ENCODE results near the gene NID2.

Gene NID2

DNA sequence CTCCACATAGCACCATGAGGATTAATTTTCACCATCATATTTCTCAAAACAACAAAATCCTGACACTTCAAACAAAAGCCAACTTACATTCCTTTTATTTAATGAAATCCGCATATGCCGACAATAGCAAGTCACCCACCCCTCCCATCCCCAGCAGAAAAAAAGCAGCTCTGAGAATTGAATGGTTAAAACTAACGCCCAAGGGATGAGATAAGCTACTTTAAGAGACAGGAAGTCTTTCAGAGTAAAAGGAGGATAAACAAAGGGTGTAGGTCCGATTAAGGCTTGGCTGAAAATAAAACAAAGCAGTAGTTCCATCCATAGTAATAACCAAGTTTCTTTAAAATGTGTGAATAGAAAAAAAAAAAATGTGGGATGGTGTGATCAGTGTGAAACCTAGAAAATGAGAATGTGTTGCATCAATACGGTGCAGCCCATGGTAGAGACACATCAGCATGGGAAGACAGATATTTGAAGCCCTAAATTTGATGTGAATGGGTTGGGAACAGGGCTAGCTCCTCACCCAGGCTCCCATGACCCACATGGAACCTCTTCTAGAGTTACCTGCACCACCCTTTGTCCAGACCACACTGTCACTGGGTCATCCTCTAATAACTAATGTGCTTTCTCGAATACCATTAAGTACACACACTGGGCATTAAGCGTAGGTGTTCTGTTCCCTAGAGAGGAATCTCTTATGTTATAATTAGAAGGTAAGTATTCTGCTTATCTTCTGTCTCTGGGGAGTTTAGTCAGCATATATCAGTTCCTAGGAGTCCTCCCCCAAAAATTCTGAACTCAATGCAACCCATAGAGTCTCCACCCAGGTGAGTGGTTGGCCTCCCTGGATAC lies 47.8 kb downstream of the NID2 start:
- DNase-seq: no peak
- Histone ChIP-seq H3K4me3 (ENCODE audit: low read depth, low read length) (no peak overlapping the region), H3K9me3 (ENCODE audit: severe bottlenecking) (no peaks in the 10 kb centered on the region), H3K27me3 (ENCODE audit: insufficient read depth, low read depth, severe bottlenecking) (no peaks in the 10 kb centered on the region), H3K27ac (peak overlapping the region; percentile 34; the same call in 1 of the 2 replicates), H3K36me3 (no peaks in the 10 kb centered on the region)
- TF ChIP-seq, protein P1, sequence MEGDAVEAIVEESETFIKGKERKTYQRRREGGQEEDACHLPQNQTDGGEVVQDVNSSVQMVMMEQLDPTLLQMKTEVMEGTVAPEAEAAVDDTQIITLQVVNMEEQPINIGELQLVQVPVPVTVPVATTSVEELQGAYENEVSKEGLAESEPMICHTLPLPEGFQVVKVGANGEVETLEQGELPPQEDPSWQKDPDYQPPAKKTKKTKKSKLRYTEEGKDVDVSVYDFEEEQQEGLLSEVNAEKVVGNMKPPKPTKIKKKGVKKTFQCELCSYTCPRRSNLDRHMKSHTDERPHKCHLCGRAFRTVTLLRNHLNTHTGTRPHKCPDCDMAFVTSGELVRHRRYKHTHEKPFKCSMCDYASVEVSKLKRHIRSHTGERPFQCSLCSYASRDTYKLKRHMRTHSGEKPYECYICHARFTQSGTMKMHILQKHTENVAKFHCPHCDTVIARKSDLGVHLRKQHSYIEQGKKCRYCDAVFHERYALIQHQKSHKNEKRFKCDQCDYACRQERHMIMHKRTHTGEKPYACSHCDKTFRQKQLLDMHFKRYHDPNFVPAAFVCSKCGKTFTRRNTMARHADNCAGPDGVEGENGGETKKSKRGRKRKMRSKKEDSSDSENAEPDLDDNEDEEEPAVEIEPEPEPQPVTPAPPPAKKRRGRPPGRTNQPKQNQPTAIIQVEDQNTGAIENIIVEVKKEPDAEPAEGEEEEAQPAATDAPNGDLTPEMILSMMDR (IDR thresholded peaks at IDR 0.05; ENCODE audit: low read depth, low read length): no peak

DNA sequence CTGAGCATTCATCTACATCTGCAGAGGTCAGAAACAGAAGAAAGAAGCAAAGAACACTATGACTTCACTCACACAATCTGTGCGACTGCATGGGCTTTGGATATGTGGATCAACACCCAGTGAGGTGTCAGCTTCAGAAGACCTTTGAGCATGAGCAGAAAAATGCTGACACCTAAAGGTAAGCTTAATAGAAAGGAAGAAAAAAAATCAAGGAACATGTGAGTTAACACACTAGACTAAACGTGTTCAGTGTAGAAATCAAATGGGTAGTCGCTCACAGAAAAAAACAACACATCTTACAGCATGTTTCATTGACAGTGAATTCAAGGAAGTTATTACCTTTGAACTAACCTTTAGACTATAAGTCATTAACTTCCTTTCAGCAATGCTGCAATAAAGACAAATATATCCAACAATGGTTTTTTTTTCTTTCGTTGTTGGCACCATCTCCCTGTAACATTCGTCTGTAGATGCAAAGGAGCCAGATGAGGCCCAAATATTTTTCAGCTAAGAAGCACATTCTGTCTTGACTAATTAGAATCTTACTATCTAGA lies 48.6 kb downstream of the NID2 start:
- H3K4me3 ChIP-seq (ENCODE audit: low read depth, low read length): no peak overlapping the region
- peak overlapping the region; percentile 34; the same call in 1 of the 2 replicates for H3K27ac ChIP-seq

DNA sequence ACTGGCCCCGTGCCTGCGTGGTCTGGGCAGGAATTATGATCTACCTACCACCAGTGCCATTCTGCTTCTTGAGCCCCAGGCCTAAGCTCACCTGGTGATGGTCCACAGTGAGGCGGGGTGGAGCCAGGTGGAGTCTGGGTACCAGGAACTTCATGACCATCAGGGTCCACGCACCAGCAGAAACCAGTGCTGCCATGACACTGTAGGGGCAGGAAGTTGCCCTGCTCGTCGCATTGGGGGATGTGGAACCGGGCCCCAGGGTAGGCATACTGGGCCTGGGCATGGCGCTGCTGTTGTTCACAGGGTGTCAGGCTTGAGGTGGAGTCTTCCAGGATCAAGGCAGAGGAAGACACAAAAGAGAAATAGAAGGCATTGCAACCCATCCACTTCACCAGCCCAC lies 49.9 kb downstream of the NID2 start:
- Histone ChIP-seq H3K27ac (no peak overlapping the region), H3K36me3 (no peaks in the 10 kb centered on the region), H3K27me3 (ENCODE audit: insufficient read depth, low read depth, severe bottlenecking) (no peaks in the 10 kb centered on the region), H3K4me3 (ENCODE audit: low read depth, low read length) (no peak overlapping the region), H3K9me3 (ENCODE audit: severe bottlenecking) (no peaks in the 10 kb centered on the region)
- TF ChIP-seq, protein P1 (IDR thresholded peaks at IDR 0.05; ENCODE audit: low read depth, low read length): no peak
- DNase-seq: no peak

More for the DNA sequence above, 48.6 kb downstream of the NID2 start:
- no peak for DNase-seq
- Histone ChIP-seq H3K9me3 (ENCODE audit: severe bottlenecking) (no peaks in the 10 kb centered on the region), H3K36me3 (no peaks in the 10 kb centered on the region), H3K27me3 (ENCODE audit: insufficient read depth, low read depth, severe bottlenecking) (no peaks in the 10 kb centered on the region)
- TF ChIP-seq, protein P1 (IDR thresholded peaks at IDR 0.05; ENCODE audit: low read depth, low read length): no peak

DNA sequence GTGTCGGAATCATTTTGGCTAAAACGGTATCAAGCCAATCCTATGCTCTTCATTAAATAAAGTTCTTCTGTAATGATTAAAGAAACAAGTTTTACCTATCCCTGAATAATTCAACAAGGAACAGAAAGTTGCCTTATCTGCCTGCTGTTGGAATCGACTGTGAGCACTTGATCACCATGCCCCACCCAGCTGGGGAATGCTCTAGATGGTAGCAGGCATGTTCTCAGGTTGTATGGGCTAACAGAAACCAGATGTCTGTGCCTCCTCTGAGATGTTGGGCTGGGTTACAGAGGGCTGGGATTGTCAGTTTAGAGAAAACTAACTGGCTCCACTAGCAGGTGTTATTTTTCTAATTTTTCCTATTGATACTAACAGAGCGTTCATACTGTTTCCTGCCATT lies 50.6 kb downstream of the NID2 start:
- Histone ChIP-seq H3K9me3 (ENCODE audit: severe bottlenecking) (no peaks in the 10 kb centered on the region), H3K27ac (no peak overlapping the region), H3K27me3 (ENCODE audit: insufficient read depth, low read depth, severe bottlenecking) (no peaks in the 10 kb centered on the region), H3K36me3 (no peaks in the 10 kb centered on the region), H3K4me3 (ENCODE audit: low read depth, low read length) (no peak overlapping the region)
- DNase-seq: no peak
- TF ChIP-seq, protein P1 (IDR thresholded peaks at IDR 0.05; ENCODE audit: low read depth, low read length): no peak

DNA sequence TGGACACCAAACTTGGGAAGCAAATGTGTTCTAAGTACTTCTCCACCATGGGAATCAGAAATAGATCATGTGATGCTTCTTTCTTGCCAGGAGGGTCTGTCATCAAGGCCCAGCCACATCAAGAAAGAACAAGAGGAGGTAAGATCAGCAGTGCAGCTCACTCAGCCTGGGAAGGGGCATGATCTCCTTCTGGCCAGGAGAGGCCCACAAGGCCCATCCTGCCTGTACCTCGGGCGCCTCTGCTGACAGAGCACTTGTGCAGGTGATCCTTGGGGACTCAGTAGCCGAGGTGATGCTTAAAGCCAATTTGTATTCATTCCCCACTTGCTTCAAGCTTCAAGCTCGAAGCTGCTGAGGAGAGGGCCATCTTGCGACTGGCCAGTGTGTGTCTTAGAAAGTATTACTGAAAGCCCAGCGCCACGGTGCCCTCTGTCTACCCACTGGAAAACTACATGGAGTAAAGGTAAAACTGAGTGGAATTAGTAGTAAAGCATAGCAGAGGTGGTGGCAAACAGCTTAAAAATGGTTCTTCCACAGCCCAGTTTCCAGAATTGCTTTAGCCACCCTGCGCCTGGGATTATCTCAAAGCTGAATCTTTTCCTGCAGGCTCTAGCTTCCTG lies 53.3 kb downstream of the NID2 start:
- H3K36me3 ChIP-seq: peaks cover 13% of the 10 kb centered on the region
- H3K4me3 ChIP-seq (ENCODE audit: low read depth, low read length): no peak overlapping the region
- DNase-seq: peak; percentile 57
- H3K27me3 ChIP-seq (ENCODE audit: insufficient read depth, low read depth, severe bottlenecking): no peaks in the 10 kb centered on the region
- TF ChIP-seq, protein P1 (IDR thresholded peaks at IDR 0.05; ENCODE audit: low read depth, low read length): peak; percentile 53
- H3K9me3 ChIP-seq (ENCODE audit: severe bottlenecking): no peaks in the 10 kb centered on the region
- no peak overlapping the region for H3K27ac ChIP-seq

Data from WERI-Rb-1 (cell line).